GM23338 (cell line): ENCODE data around the gene TOP1. TPM values are rescaled to one million over a fixed set of nuclear protein-coding genes. Genes with fewer than 3 reads are reported as not detected.

Experiments used
- ATAC-seq: fragments of 200-7000 bp; cut with Tn5 transposase; 3 replicates; pipeline ENCODE4 v1.9.1; 2020
- DNase-seq: peaks from one replicate; pipeline ENCODE4 v3.0.0-alpha.2; 2015; ENCODE audit warnings: low spot score
- H2AFZ ChIP-seq: fragments of 200-600 bp; sonication (generic); 2 replicates; pipeline ENCODE4 v1.8.0; 2016; ENCODE audit warnings: antibody characterized with exemption, mild to moderate bottlenecking, moderate library complexity
- H3F3A ChIP-seq: fragments of 200-600 bp; sonication (generic); replicated peaks from 2 replicates; pipeline ENCODE4 v1.8.0; 2017; ENCODE audit warnings: antibody characterized with exemption, mixed run types, low read depth
- H3K27ac ChIP-seq: fragments of 200-600 bp; sonication (generic); 2 replicates; pipeline ENCODE4 v1.6.1; 2016; ENCODE audit warnings: low read depth
- H3K27me3 ChIP-seq: fragments of 200-600 bp; sonication (generic); 2 replicates; pipeline ENCODE4 v1.8.0; 2016; ENCODE audit warnings: mild to moderate bottlenecking, mixed run types, moderate library complexity; ENCODE audit not compliant: insufficient read depth
- H3K36me3 ChIP-seq: fragments of 200-600 bp; sonication (generic); 2 replicates; pipeline ENCODE4 v1.8.0; 2016; ENCODE audit warnings: mild to moderate bottlenecking; ENCODE audit not compliant: insufficient read depth
- H3K4me1 ChIP-seq: fragments of 200-600 bp; sonication (generic); 2 replicates; pipeline ENCODE4 v1.8.0; 2016; ENCODE audit warnings: mild to moderate bottlenecking, moderate library complexity; ENCODE audit not compliant: insufficient read depth
- H3K4me2 ChIP-seq: fragments of 200-600 bp; sonication (generic); 2 replicates; pipeline ENCODE4 v1.7.1; 2017; ENCODE audit warnings: mixed run types
- H3K4me3 ChIP-seq: fragments of 200-600 bp; sonication (generic); 2 replicates; pipeline ENCODE4 v1.6.1; 2016; ENCODE audit warnings: mixed run types
- H3K79me2 ChIP-seq: fragments of 200-600 bp; sonication (generic); replicated peaks from 2 replicates; pipeline ENCODE4 v1.8.0; 2017; ENCODE audit warnings: mild to moderate bottlenecking; ENCODE audit not compliant: insufficient read depth
- H3K9me2 ChIP-seq: fragments of 200-600 bp; sonication (generic); 2 replicates; pipeline ENCODE4 v1.8.0; 2017; ENCODE audit not compliant: insufficient read depth
- H4K20me1 ChIP-seq: fragments of 200-600 bp; sonication (generic); replicated peaks from 2 replicates; pipeline ENCODE4 v1.8.0; 2017; ENCODE audit warnings: mild to moderate bottlenecking; ENCODE audit not compliant: insufficient read depth
- H3K27ac Mint-ChIP-seq: 2 replicates; pipeline ENCODE4 v1.8.0; 2020; ENCODE audit warnings: inconsistent platforms, mild to moderate bottlenecking, moderate library complexity, mixed read lengths
- H3K27me3 Mint-ChIP-seq: 3 replicates; pipeline ENCODE4 v1.8.0; 2022; ENCODE audit warnings: low read depth, mild to moderate bottlenecking, moderate library complexity, mixed read lengths, inconsistent platforms; ENCODE audit not compliant: insufficient read depth, poor library complexity
- H3K36me3 Mint-ChIP-seq: 3 replicates; pipeline ENCODE4 v1.8.0; 2021; ENCODE audit warnings: low read depth, mild to moderate bottlenecking, inconsistent platforms, moderate library complexity, mixed read lengths
- H3K4me1 Mint-ChIP-seq: 3 replicates; pipeline ENCODE4 v1.8.0; 2020; ENCODE audit warnings: mild to moderate bottlenecking, inconsistent platforms, mixed read lengths
- H3K4me3 Mint-ChIP-seq: 3 replicates; pipeline ENCODE4 v1.8.0; 2021; ENCODE audit warnings: moderate library complexity, mild to moderate bottlenecking, inconsistent platforms, mixed read lengths
- H3K9me3 Mint-ChIP-seq: 3 replicates; pipeline ENCODE4 v1.8.0; 2020; ENCODE audit warnings: moderate library complexity, mild to moderate bottlenecking, inconsistent platforms, mixed read lengths
- CREB1 ChIP-seq: fragments of 250-450 bp; sonication (Bioruptor Pico); IDR thresholded peaks from 2 replicates; pipeline ENCODE4 v1.5.0; 2020; ENCODE audit warnings: low read depth, mild to moderate bottlenecking, moderate library complexity
- EZH2 ChIP-seq: fragments of 200-600 bp; sonication (generic); IDR thresholded peaks from one replicate; pipeline ENCODE4 v1.8.0; 2017; ENCODE audit warnings: antibody characterized with exemption, mild to moderate bottlenecking, low read depth; ENCODE audit not compliant: unreplicated experiment
- EZH2phosphoT487 ChIP-seq: fragments of 200-600 bp; sonication (generic); IDR thresholded peaks from one replicate; pipeline ENCODE4 v1.8.1; 2018; ENCODE audit warnings: antibody characterized with exemption; ENCODE audit not compliant: unreplicated experiment
- JUNB ChIP-seq: IDR thresholded peaks from one replicate; pipeline ENCODE4 v1.6.1; 2016; ENCODE audit warnings: antibody characterized with exemption; ENCODE audit not compliant: unreplicated experiment
- NANOG ChIP-seq: IDR thresholded peaks from 2 replicates; pipeline ENCODE4 v1.6.1; 2016; ENCODE audit warnings: antibody characterized with exemption, borderline replicate concordance
- POLR2AphosphoS5 ChIP-seq: IDR thresholded peaks from 2 replicates; pipeline ENCODE4 v1.6.1; 2016; ENCODE audit warnings: antibody characterized with exemption, low read depth
- STAT1 ChIP-seq: IDR thresholded peaks from one replicate; pipeline ENCODE4 v1.6.1; 2016; ENCODE audit warnings: antibody characterized with exemption; ENCODE audit not compliant: unreplicated experiment
- ZNF114 ChIP-seq: fragments of 250-450 bp; sonication (Bioruptor Pico); IDR thresholded peaks from 2 replicates; pipeline ENCODE4 v1.5.0; 2020; ENCODE audit warnings: mild to moderate bottlenecking, moderate library complexity
- ZNF331 ChIP-seq: fragments of 250-450 bp; sonication (Bioruptor Pico); IDR thresholded peaks from 2 replicates; pipeline ENCODE4 v1.5.0; 2020; ENCODE audit warnings: low read depth, mild to moderate bottlenecking, moderate library complexity
- polyA plus RNA-seq: library from polyadenylated mRNA; unstranded; fragments of >200 nt; fragmentation: Nextera tagmentation; extraction: Ambion mirVana; gene quantifications from 2 replicates; pipeline ENCODE4 v1.2.1, GENCODE V29; 2016
- total RNA-seq: library from RNA; depleted of rRNA; stranded (reverse); fragments of >200 nt; shearing (Covaris generic); gene quantifications from 2 replicates; pipeline ENCODE4 v1.2.3, GENCODE V29; 2014
- TF ChIP-seq, protein P1 (sequence below): IDR thresholded peaks from 2 replicates; pipeline ENCODE4 v1.6.1; 2016; ENCODE audit warnings: antibody characterized with exemption
- TF ChIP-seq, protein P2 (sequence below): IDR thresholded peaks from one replicate; pipeline ENCODE4 v1.6.1; 2018; ENCODE audit warnings: antibody characterized with exemption; ENCODE audit not compliant: unreplicated experiment
- TF ChIP-seq, protein P3 (sequence below): fragments of 250-450 bp; sonication (Bioruptor Pico); IDR thresholded peaks from 2 replicates; pipeline ENCODE4 v1.5.0; 2020; ENCODE audit warnings: mild to moderate bottlenecking, moderate library complexity
- TF ChIP-seq, protein P4 (sequence below), 2 experiments: fragments of 200-600 bp in 1 of 2; sonication (generic) in 1 of 2; conservative IDR thresholded peaks; 2 replicates each; pipeline versions ENCODE4 v1.5.1 to v1.6.1; 2016 to 2017; ENCODE audit warnings: antibody characterized with exemption in 2 of 2, low read depth in 2 of 2, mild to moderate bottlenecking in 2 of 2, moderate library complexity in 1 of 2

TOP1 gene
- total and polyA plus RNA-seq, 2 experiments from 2014 or later: 62.4 to 101 TPM

DNA sequence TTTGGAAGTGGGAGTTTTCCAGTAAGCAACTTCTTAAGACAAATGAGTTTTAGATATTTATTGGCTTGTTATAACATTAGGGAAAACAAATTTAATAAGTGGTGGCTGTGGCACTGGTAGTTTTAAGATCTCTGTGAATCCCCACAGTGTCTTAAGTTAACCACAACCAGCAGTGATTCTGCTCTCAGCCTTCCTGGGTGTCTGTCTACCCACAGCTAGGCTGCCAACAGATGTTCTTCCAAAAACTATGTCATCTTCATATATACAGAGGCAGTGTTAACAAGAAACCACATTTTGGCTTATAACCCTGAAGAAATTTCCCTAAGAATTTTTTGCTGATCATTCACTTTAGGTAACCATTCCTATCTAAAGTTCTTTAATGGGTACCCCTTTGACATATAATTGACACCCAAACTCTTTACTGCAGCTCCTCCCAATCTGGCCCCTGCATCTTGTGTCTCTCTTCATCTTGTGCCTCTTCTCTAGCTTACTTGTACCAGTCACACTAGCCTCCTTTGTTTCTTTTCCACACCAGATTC lies 52.7 kb downstream of the TOP1 start:
- Histone ChIP-seq H3K4me3 (no peak overlapping the region), H2AFZ (no peak overlapping the region), H4K20me1 (no peaks in the 10 kb centered on the region), H3K4me1 (no peaks in the 10 kb centered on the region), H3K4me2 (no peak overlapping the region), H3K9me2 (no peaks in the 10 kb centered on the region), H3K27me3 (no peaks in the 10 kb centered on the region), H3K27ac (no peak overlapping the region), H3F3A (no peaks in the 10 kb centered on the region), H3K79me2 (peaks cover 12% of the 10 kb centered on the region; the same call in 1 of the 2 replicates), H3K36me3 (peaks cover 26% of the 10 kb centered on the region; the same call in 1 of the 2 replicates)
- TF ChIP-seq, protein P1, sequence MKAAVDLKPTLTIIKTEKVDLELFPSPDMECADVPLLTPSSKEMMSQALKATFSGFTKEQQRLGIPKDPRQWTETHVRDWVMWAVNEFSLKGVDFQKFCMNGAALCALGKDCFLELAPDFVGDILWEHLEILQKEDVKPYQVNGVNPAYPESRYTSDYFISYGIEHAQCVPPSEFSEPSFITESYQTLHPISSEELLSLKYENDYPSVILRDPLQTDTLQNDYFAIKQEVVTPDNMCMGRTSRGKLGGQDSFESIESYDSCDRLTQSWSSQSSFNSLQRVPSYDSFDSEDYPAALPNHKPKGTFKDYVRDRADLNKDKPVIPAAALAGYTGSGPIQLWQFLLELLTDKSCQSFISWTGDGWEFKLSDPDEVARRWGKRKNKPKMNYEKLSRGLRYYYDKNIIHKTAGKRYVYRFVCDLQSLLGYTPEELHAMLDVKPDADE: no peak
- TF ChIP-seq, protein P2, sequence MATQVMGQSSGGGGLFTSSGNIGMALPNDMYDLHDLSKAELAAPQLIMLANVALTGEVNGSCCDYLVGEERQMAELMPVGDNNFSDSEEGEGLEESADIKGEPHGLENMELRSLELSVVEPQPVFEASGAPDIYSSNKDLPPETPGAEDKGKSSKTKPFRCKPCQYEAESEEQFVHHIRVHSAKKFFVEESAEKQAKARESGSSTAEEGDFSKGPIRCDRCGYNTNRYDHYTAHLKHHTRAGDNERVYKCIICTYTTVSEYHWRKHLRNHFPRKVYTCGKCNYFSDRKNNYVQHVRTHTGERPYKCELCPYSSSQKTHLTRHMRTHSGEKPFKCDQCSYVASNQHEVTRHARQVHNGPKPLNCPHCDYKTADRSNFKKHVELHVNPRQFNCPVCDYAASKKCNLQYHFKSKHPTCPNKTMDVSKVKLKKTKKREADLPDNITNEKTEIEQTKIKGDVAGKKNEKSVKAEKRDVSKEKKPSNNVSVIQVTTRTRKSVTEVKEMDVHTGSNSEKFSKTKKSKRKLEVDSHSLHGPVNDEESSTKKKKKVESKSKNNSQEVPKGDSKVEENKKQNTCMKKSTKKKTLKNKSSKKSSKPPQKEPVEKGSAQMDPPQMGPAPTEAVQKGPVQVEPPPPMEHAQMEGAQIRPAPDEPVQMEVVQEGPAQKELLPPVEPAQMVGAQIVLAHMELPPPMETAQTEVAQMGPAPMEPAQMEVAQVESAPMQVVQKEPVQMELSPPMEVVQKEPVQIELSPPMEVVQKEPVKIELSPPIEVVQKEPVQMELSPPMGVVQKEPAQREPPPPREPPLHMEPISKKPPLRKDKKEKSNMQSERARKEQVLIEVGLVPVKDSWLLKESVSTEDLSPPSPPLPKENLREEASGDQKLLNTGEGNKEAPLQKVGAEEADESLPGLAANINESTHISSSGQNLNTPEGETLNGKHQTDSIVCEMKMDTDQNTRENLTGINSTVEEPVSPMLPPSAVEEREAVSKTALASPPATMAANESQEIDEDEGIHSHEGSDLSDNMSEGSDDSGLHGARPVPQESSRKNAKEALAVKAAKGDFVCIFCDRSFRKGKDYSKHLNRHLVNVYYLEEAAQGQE: no peak
- TF ChIP-seq CREB1 (CRISPR knock-in tag) (no peak), JUNB (no peak), NANOG (no peak), ZNF114 (no peak), POLR2AphosphoS5 (no peak), STAT1 (no peak), EZH2 (no peak), ZNF331 (CRISPR knock-in tag) (no peak), EZH2phosphoT487 (no peak)
- TF ChIP-seq, protein P3, sequence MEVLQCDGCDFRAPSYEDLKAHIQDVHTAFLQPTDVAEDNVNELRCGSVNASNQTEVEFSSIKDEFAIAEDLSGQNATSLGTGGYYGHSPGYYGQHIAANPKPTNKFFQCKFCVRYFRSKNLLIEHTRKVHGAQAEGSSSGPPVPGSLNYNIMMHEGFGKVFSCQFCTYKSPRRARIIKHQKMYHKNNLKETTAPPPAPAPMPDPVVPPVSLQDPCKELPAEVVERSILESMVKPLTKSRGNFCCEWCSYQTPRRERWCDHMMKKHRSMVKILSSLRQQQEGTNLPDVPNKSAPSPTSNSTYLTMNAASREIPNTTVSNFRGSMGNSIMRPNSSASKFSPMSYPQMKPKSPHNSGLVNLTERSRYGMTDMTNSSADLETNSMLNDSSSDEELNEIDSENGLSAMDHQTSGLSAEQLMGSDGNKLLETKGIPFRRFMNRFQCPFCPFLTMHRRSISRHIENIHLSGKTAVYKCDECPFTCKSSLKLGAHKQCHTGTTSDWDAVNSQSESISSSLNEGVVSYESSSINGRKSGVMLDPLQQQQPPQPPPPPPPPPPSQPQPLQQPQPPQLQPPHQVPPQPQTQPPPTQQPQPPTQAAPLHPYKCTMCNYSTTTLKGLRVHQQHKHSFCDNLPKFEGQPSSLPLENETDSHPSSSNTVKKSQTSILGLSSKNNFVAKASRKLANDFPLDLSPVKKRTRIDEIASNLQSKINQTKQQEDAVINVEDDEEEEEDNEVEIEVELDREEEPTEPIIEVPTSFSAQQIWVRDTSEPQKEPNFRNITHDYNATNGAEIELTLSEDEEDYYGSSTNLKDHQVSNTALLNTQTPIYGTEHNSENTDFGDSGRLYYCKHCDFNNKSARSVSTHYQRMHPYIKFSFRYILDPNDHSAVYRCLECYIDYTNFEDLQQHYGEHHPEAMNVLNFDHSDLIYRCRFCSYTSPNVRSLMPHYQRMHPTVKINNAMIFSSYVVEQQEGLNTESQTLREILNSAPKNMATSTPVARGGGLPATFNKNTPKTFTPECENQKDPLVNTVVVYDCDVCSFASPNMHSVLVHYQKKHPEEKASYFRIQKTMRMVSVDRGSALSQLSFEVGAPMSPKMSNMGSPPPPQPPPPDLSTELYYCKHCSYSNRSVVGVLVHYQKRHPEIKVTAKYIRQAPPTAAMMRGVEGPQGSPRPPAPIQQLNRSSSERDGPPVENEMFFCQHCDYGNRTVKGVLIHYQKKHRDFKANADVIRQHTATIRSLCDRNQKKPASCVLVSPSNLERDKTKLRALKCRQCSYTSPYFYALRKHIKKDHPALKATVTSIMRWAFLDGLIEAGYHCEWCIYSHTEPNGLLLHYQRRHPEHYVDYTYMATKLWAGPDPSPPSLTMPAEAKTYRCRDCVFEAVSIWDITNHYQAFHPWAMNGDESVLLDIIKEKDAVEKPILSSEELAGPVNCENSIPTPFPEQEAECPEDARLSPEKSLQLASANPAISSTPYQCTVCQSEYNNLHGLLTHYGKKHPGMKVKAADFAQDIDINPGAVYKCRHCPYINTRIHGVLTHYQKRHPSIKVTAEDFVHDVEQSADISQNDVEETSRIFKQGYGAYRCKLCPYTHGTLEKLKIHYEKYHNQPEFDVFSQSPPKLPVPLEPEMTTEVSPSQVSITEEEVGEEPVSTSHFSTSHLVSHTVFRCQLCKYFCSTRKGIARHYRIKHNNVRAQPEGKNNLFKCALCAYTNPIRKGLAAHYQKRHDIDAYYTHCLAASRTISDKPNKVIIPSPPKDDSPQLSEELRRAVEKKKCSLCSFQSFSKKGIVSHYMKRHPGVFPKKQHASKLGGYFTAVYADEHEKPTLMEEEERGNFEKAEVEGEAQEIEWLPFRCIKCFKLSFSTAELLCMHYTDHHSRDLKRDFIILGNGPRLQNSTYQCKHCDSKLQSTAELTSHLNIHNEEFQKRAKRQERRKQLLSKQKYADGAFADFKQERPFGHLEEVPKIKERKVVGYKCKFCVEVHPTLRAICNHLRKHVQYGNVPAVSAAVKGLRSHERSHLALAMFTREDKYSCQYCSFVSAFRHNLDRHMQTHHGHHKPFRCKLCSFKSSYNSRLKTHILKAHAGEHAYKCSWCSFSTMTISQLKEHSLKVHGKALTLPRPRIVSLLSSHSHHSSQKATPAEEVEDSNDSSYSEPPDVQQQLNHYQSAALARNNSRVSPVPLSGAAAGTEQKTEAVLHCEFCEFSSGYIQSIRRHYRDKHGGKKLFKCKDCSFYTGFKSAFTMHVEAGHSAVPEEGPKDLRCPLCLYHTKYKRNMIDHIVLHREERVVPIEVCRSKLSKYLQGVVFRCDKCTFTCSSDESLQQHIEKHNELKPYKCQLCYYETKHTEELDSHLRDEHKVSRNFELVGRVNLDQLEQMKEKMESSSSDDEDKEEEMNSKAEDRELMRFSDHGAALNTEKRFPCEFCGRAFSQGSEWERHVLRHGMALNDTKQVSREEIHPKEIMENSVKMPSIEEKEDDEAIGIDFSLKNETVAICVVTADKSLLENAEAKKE (CRISPR knock-in tag): no peak
- TF ChIP-seq, protein P4, sequence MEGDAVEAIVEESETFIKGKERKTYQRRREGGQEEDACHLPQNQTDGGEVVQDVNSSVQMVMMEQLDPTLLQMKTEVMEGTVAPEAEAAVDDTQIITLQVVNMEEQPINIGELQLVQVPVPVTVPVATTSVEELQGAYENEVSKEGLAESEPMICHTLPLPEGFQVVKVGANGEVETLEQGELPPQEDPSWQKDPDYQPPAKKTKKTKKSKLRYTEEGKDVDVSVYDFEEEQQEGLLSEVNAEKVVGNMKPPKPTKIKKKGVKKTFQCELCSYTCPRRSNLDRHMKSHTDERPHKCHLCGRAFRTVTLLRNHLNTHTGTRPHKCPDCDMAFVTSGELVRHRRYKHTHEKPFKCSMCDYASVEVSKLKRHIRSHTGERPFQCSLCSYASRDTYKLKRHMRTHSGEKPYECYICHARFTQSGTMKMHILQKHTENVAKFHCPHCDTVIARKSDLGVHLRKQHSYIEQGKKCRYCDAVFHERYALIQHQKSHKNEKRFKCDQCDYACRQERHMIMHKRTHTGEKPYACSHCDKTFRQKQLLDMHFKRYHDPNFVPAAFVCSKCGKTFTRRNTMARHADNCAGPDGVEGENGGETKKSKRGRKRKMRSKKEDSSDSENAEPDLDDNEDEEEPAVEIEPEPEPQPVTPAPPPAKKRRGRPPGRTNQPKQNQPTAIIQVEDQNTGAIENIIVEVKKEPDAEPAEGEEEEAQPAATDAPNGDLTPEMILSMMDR (conservative IDR thresholded peaks at IDR 0.05; ENCODE audit: low read depth in 2 of 2): no peak
- DNase-seq (no peak), ATAC-seq (no peak)
- peaks cover 73% of the 10 kb centered on the region for H3K36me3 Mint-ChIP-seq
- H3K27me3 Mint-ChIP-seq: no peaks in the 10 kb centered on the region
- H3K4me1 Mint-ChIP-seq: peaks cover 3% of the 10 kb centered on the region; the same call in 2 of the 3 replicates
- no peak overlapping the region for H3K27ac Mint-ChIP-seq
- H3K4me3 Mint-ChIP-seq: no peak overlapping the region
- H3K9me3 Mint-ChIP-seq: no peaks in the 10 kb centered on the region
